ENCODE measurements around the gene PPARA.

- TF ChIP-seq CTCF (IDR thresholded peaks at IDR 0.05; ENCODE audit: low read length) = no peak
- TF ChIP-seq EZH2 (IDR thresholded peaks at IDR 0.05; ENCODE audit: borderline replicate concordance, low read length) = no peak
These were observed 58.9 kb downstream of the PPARA start for GRCh38 chr22:46209262-46209661.

Data from OCI-LY1 (cell line).